ENCODE measurements around the gene APOL5. TPM values are rescaled to one million over a fixed set of nuclear protein-coding genes. Genes with fewer than 3 reads are reported as not detected.

The APOL5 gene
- total RNA-seq, 1 experiment from 2014 or later: not detected

GRCh38 chr22:35769974-35770373 lies 52.3 kb downstream of the APOL5 start:
- no peaks in the 10 kb centered on the region for H3K9me2 ChIP-seq (replicated peaks; ENCODE audit: insufficient read depth, low read length)
- H3K4me3 ChIP-seq (ENCODE audit: low read length): no peak overlapping the region
- no peaks in the 10 kb centered on the region for H3K79me2 ChIP-seq (ENCODE audit: low read length)
- DNase-seq: no peak
- H3K4me1 ChIP-seq (ENCODE audit: low read length): no peaks in the 10 kb centered on the region
- H3K27ac ChIP-seq (ENCODE audit: low read length): no peak overlapping the region
- H2AFZ ChIP-seq (ENCODE audit: low read length): no peak overlapping the region
- H3K9ac ChIP-seq (ENCODE audit: low read length): no peak overlapping the region
- no peaks in the 10 kb centered on the region for H3K9me3 ChIP-seq (ENCODE audit: low read length)
- no peak overlapping the region for H3K4me2 ChIP-seq (ENCODE audit: low read depth, low read length, poor library complexity, severe bottlenecking)
- H3K36me3 ChIP-seq (ENCODE audit: insufficient read depth, low read length): no peaks in the 10 kb centered on the region
- H4K20me1 ChIP-seq (ENCODE audit: insufficient read depth, low read depth, low read length): no peaks in the 10 kb centered on the region
- no peaks in the 10 kb centered on the region for H3K27me3 ChIP-seq (ENCODE audit: low read length)

GRCh38 chr22:35775339-35775738 lies 57.7 kb downstream of the APOL5 start:
- no peak overlapping the region for H3K4me3 ChIP-seq (ENCODE audit: low read length)

GRCh38 chr22:35777335-35777975 lies 59.8 kb downstream of the APOL5 start:
- no peak overlapping the region for H2AFZ ChIP-seq (ENCODE audit: low read length)
- H3K27ac ChIP-seq (ENCODE audit: low read length): no peak overlapping the region
- no peak overlapping the region for H3K4me2 ChIP-seq (ENCODE audit: low read depth, low read length, poor library complexity, severe bottlenecking)
- H3K9me3 ChIP-seq (ENCODE audit: low read length): no peaks in the 10 kb centered on the region
- no peak overlapping the region for H3K9ac ChIP-seq (ENCODE audit: low read length)
- no peak for DNase-seq
- H3K4me3 ChIP-seq (ENCODE audit: low read length): no peak overlapping the region
- no peaks in the 10 kb centered on the region for H3K9me2 ChIP-seq (replicated peaks; ENCODE audit: insufficient read depth, low read length)
- no peaks in the 10 kb centered on the region for H4K20me1 ChIP-seq (ENCODE audit: insufficient read depth, low read depth, low read length)
- no peaks in the 10 kb centered on the region for H3K79me2 ChIP-seq (ENCODE audit: low read length)
- no peaks in the 10 kb centered on the region for H3K27me3 ChIP-seq (ENCODE audit: low read length)
- no peaks in the 10 kb centered on the region for H3K36me3 ChIP-seq (ENCODE audit: insufficient read depth, low read length)
- H3K4me1 ChIP-seq (ENCODE audit: low read length): no peaks in the 10 kb centered on the region

More at GRCh38 chr22:35775339-35775738, 57.7 kb downstream of the APOL5 start:
- no peaks in the 10 kb centered on the region for H3K9me2 ChIP-seq (replicated peaks; ENCODE audit: insufficient read depth, low read length)
- no peaks in the 10 kb centered on the region for H3K36me3 ChIP-seq (ENCODE audit: insufficient read depth, low read length)
- no peak overlapping the region for H3K9ac ChIP-seq (ENCODE audit: low read length)
- no peak overlapping the region for H3K27ac ChIP-seq (ENCODE audit: low read length)
- no peaks in the 10 kb centered on the region for H3K4me1 ChIP-seq (ENCODE audit: low read length)
- H2AFZ ChIP-seq (ENCODE audit: low read length): no peak overlapping the region
- no peaks in the 10 kb centered on the region for H3K9me3 ChIP-seq (ENCODE audit: low read length)
- H4K20me1 ChIP-seq (ENCODE audit: insufficient read depth, low read depth, low read length): no peaks in the 10 kb centered on the region
- no peak for DNase-seq
- no peak overlapping the region for H3K4me2 ChIP-seq (ENCODE audit: low read depth, low read length, poor library complexity, severe bottlenecking)
- no peaks in the 10 kb centered on the region for H3K79me2 ChIP-seq (ENCODE audit: low read length)
- H3K27me3 ChIP-seq (ENCODE audit: low read length): no peaks in the 10 kb centered on the region

Other genes starting within 250 kb of the APOL5 start
- gene RASD2, start 177.0 kb upstream of the APOL5 start, total RNA-seq (2014; rRNA removed; shearing (Covaris generic); ENCODE audit: low replicate concordance): not detected in 2 replicates
- gene MB, start 100.5 kb upstream of the APOL5 start, total RNA-seq (2014; rRNA removed; shearing (Covaris generic); ENCODE audit: low replicate concordance): not detected in 2 replicates
- 0.11 and 0.37 TPM in 2 replicates for gene APOL6, start 69.4 kb upstream of the APOL5 start, total RNA-seq (2014; rRNA removed; shearing (Covaris generic); ENCODE audit: low replicate concordance)